Keratinocyte (primary cell): ENCODE results near the gene OR13J1. TPM values are rescaled to one million over a fixed set of nuclear protein-coding genes. Genes with fewer than 3 reads are reported as not detected.

Experiments used
- DNase-seq: peaks from one replicate; pipeline ENCODE4 v3.0.0-alpha.2; 2011; ENCODE audit warnings: low read depth, missing footprints, low spot score
- FAIRE-seq: peaks from 2 replicates; lab custom pipeline; 2011; peaks lifted over from hg19 to GRCh38; lab: Jason Lieb, UNC
- H2AFZ ChIP-seq: 2 replicates; pipeline ENCODE4 v1.6.0; 2012; ENCODE audit warnings: low read length, control low read depth, inconsistent platforms; ENCODE audit not compliant: control insufficient read depth
- H3K27ac ChIP-seq: 2 replicates; pipeline ENCODE4 v1.5.1; 2011; ENCODE audit warnings: low read length; ENCODE audit not compliant: control insufficient read depth, insufficient read depth
- H3K27me3 ChIP-seq: 3 replicates; pipeline ENCODE4 v1.6.0; 2011; ENCODE audit warnings: low read length; ENCODE audit not compliant: control insufficient read depth, insufficient read depth; ENCODE audit errors: extremely low read depth
- H3K36me3 ChIP-seq, 2 experiments: 2 replicates in 1 of 2; 3 replicates in 1 of 2; pipeline ENCODE4 v1.5.1; 2011; ENCODE audit warnings: low read length in 2 of 2, mild to moderate bottlenecking in 1 of 2; ENCODE audit not compliant: control insufficient read depth in 2 of 2, insufficient read depth in 2 of 2; ENCODE audit errors: extremely low read depth in 1 of 2
- H3K4me1 ChIP-seq: 3 replicates; pipeline ENCODE4 v1.5.1; 2011; ENCODE audit warnings: low read length; ENCODE audit not compliant: control insufficient read depth, insufficient read depth; ENCODE audit errors: extremely low read depth
- H3K4me2 ChIP-seq: 3 replicates; pipeline ENCODE4 v1.6.0; 2011; ENCODE audit warnings: low read depth, low read length; ENCODE audit not compliant: control insufficient read depth, insufficient read depth; ENCODE audit errors: extremely low read depth
- H3K4me3 ChIP-seq, 3 experiments: fragments of 200-600 bp in 1 of 3; sonication (generic) in 1 of 3; 2 replicates in 2 of 3; 3 replicates in 1 of 3; pipeline ENCODE4 v1.5.1; 2011 to 2016; ENCODE audit warnings: low read length in 3 of 3, mild to moderate bottlenecking in 3 of 3, control low read depth in 2 of 3, inconsistent platforms in 1 of 3, low read depth in 1 of 3, mixed read lengths in 1 of 3, mixed run types in 1 of 3, moderate library complexity in 1 of 3; ENCODE audit not compliant: control insufficient read depth in 2 of 3, insufficient read depth in 2 of 3; ENCODE audit errors: extremely low read depth in 1 of 3
- H3K79me2 ChIP-seq: 2 replicates; pipeline ENCODE4 v1.6.0; 2012; ENCODE audit warnings: low read length; ENCODE audit not compliant: control insufficient read depth, insufficient read depth
- H3K9ac ChIP-seq: 3 replicates; pipeline ENCODE4 v1.6.0; 2011; ENCODE audit warnings: low read length; ENCODE audit not compliant: control insufficient read depth, insufficient read depth; ENCODE audit errors: extremely low read depth
- H3K9me1 ChIP-seq: 3 replicates; pipeline ENCODE4 v1.6.0; 2011; ENCODE audit warnings: low read length; ENCODE audit not compliant: control insufficient read depth, insufficient read depth; ENCODE audit errors: extremely low read depth
- H3K9me3 ChIP-seq: 2 replicates; pipeline ENCODE4 v1.5.1; 2012; ENCODE audit warnings: low read depth, low read length; ENCODE audit not compliant: control insufficient read depth
- H4K20me1 ChIP-seq: 3 replicates; pipeline ENCODE4 v1.6.0; 2011; ENCODE audit warnings: low read length; ENCODE audit not compliant: control insufficient read depth, insufficient read depth; ENCODE audit errors: extremely low read depth
- CTCF ChIP-seq, 3 experiments: IDR thresholded peaks in 1 of 3; conservative IDR thresholded peaks in 1 of 3; optimal IDR thresholded peaks in 1 of 3; 2 replicates in 2 of 3; 3 replicates in 1 of 3; pipeline versions ENCODE3 to v1.5.1; 2011; ENCODE audit warnings: low read length in 3 of 3, mild to moderate bottlenecking in 3 of 3, moderate library complexity in 2 of 3, control low read depth in 1 of 3, inconsistent platforms in 1 of 3; ENCODE audit not compliant: insufficient read depth in 2 of 3; ENCODE audit errors: extremely low read depth in 1 of 3
- EZH2 ChIP-seq: IDR thresholded peaks from one replicate; pipeline ENCODE4 v1.6.1; 2012; ENCODE audit warnings: inconsistent platforms, mild to moderate bottlenecking, low read length, moderate library complexity
- dilution Hi-C: fragments of 300-500 bp; cut with MboI; formaldehyde crosslinking; loops from one replicate; pipeline ENCODE4 v1.7.0; 2020; ENCODE audit warnings: low sequenced_read_pairs; ENCODE audit not compliant: extremely low pct_ligation_motif_present
- polyA plus RNA-seq, 5 experiments: library from polyadenylated mRNA; depleted of rRNA in 3 of 5; stranded (reverse) in 3 of 5; stranded (forward) in 1 of 5; unstranded in 1 of 5; fragments of >200 nt; gene quantifications; 1 replicate in 1 of 5; 2 replicates in 3 of 5; 3 replicates in 1 of 5; pipeline versions ENCODE4 v1.2.1 to v1.2.3, GENCODE V29; 2011 to 2012; ENCODE audit warnings: missing spikeins in 2 of 5, low read depth in 1 of 5, low replicate concordance in 1 of 5

The OR13J1 gene
- polyA plus RNA-seq, 1 donor (not counting 4 experiments of a cell fraction or from before 2014, with no cell fraction given), result not detected

GRCh38 chr9:35859990-35860339 is 10.2 kb downstream of the OR13J1 start:
- H3K9me1 ChIP-seq, result no peaks in the 10 kb centered on the region
- peaks cover 13% of the 10 kb centered on the region for H3K27me3 ChIP-seq
- no peaks in the 10 kb centered on the region for H3K4me1 ChIP-seq
- no peak overlapping the region for H3K4me2 ChIP-seq
- no peaks in the 10 kb centered on the region for H3K79me2 ChIP-seq
- TF ChIP-seq EZH2, result no peak
- TF ChIP-seq CTCF (optimal IDR thresholded peaks at IDR 0.05 in 1 of 3, IDR thresholded peaks at IDR 0.05 in 1 of 3, conservative IDR thresholded peaks at IDR 0.05 in 1 of 3; ENCODE audit: extremely low read depth in 1 of 3, insufficient read depth in 2 of 3, low read length in 3 of 3), result no peak
- no peaks in the 10 kb centered on the region for H3K9me3 ChIP-seq
- H3K4me3 ChIP-seq, result no peak overlapping the region
- no peak overlapping the region for H3K9ac ChIP-seq
- dilution Hi-C loops, result no loop called here
- no peaks in the 10 kb centered on the region for H4K20me1 ChIP-seq
- H3K27ac ChIP-seq, result no peak overlapping the region
- no peak for FAIRE-seq
- DNase-seq, result no peak
- H3K36me3 ChIP-seq, result no peaks in the 10 kb centered on the region
- H2AFZ ChIP-seq, result no peak overlapping the region

- TF ChIP-seq CTCF (optimal IDR thresholded peaks at IDR 0.05 in 1 of 3, IDR thresholded peaks at IDR 0.05 in 1 of 3, conservative IDR thresholded peaks at IDR 0.05 in 1 of 3; ENCODE audit: extremely low read depth in 1 of 3, insufficient read depth in 2 of 3, low read length in 3 of 3) (peak in 1 of 3 experiments; percentile 23), EZH2 (no peak)
These were observed 10.8 kb downstream of the OR13J1 start for GRCh38 chr9:35859310-35859989.

More at GRCh38 chr9:35859310-35859989, 10.8 kb downstream of the OR13J1 start:
- Histone ChIP-seq H3K36me3 (no peaks in the 10 kb centered on the region), H2AFZ (no peak overlapping the region), H3K4me2 (no peak overlapping the region), H3K4me1 (no peaks in the 10 kb centered on the region), H3K4me3 (no peak overlapping the region), H3K79me2 (no peaks in the 10 kb centered on the region), H3K9me1 (no peaks in the 10 kb centered on the region), H3K9me3 (no peaks in the 10 kb centered on the region), H3K27me3 (peaks cover 13% of the 10 kb centered on the region), H3K27ac (no peak overlapping the region), H3K9ac (no peak overlapping the region), H4K20me1 (no peaks in the 10 kb centered on the region)
- dilution Hi-C loops, result no loop called here
- FAIRE-seq (no peak), DNase-seq (no peak)
